Neural crest cell (in vitro differentiated cells): Measurements from ENCODE around the gene NOX3. TPM values are rescaled to one million over a fixed set of nuclear protein-coding genes. Genes with fewer than 3 reads are reported as not detected.

Source experiments
- DNase-seq: peaks from one replicate; pipeline ENCODE4 v3.0.0; 2021; ENCODE audit warnings: low read depth, mixed read lengths, low spot score
- H3K27ac Mint-ChIP-seq: one replicate; pipeline ENCODE4 v1.8.0; 2021; ENCODE audit warnings: mild to moderate bottlenecking, mixed read lengths; ENCODE audit not compliant: unreplicated experiment
- H3K27me3 Mint-ChIP-seq: 2 replicates; pipeline ENCODE4 v1.8.0; 2021; ENCODE audit warnings: low read depth, mild to moderate bottlenecking, mixed read lengths
- H3K36me3 Mint-ChIP-seq: 2 replicates; pipeline ENCODE4 v1.8.0; 2021; ENCODE audit warnings: low read depth, mild to moderate bottlenecking, mixed read lengths
- H3K4me1 Mint-ChIP-seq: 2 replicates; pipeline ENCODE4 v1.8.0; 2021; ENCODE audit warnings: mixed read lengths
- H3K4me3 Mint-ChIP-seq: one replicate; pipeline ENCODE4 v1.8.0; 2021; ENCODE audit warnings: mild to moderate bottlenecking, mixed read lengths
- H3K9me3 Mint-ChIP-seq: 2 replicates; pipeline ENCODE4 v1.8.0; 2021; ENCODE audit warnings: mixed read lengths
- total RNA-seq: library from RNA; stranded (reverse); gene quantifications from 2 replicates; pipeline ENCODE4 v1.2.1, GENCODE V29; 2021
- TF ChIP-seq, protein P1 (sequence below): fragments of 200-600 bp; sonication (generic); conservative IDR thresholded peaks from 2 replicates; pipeline ENCODE4 v1.5.0; 2021; ENCODE audit warnings: antibody characterized with exemption, mild to moderate bottlenecking

NOX3 gene
- total RNA-seq, 1 donor from 2014 or later = not detected

DNA sequence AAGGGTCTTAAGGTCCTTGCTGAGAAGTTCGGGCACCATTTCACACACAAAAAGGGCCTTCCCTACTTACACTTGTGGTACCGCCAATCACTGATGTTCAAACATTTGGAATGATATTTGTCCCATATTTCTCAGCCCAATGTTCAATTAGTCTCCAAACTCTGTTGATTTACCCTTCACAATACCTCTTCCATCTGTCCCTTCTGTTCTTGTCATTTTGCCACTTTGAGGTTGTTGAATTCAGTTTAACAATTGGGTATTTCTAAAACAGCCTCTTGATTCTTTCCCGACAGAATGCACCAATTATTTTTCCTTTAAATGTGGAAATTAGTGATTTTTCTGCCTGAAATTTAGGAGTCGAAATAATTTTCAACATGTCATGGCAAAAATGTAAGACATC is 46.2 kb downstream of the NOX3 start:
- Mint-ChIP-seq H3K27ac (no peak overlapping the region), H3K27me3 (no peaks in the 10 kb centered on the region), H3K9me3 (peaks cover 3% of the 10 kb centered on the region), H3K36me3 (no peaks in the 10 kb centered on the region), H3K4me3 (no peak overlapping the region), H3K4me1 (no peaks in the 10 kb centered on the region)
- TF ChIP-seq, protein P1, sequence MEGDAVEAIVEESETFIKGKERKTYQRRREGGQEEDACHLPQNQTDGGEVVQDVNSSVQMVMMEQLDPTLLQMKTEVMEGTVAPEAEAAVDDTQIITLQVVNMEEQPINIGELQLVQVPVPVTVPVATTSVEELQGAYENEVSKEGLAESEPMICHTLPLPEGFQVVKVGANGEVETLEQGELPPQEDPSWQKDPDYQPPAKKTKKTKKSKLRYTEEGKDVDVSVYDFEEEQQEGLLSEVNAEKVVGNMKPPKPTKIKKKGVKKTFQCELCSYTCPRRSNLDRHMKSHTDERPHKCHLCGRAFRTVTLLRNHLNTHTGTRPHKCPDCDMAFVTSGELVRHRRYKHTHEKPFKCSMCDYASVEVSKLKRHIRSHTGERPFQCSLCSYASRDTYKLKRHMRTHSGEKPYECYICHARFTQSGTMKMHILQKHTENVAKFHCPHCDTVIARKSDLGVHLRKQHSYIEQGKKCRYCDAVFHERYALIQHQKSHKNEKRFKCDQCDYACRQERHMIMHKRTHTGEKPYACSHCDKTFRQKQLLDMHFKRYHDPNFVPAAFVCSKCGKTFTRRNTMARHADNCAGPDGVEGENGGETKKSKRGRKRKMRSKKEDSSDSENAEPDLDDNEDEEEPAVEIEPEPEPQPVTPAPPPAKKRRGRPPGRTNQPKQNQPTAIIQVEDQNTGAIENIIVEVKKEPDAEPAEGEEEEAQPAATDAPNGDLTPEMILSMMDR = no peak
- DNase-seq = no peak

DNA sequence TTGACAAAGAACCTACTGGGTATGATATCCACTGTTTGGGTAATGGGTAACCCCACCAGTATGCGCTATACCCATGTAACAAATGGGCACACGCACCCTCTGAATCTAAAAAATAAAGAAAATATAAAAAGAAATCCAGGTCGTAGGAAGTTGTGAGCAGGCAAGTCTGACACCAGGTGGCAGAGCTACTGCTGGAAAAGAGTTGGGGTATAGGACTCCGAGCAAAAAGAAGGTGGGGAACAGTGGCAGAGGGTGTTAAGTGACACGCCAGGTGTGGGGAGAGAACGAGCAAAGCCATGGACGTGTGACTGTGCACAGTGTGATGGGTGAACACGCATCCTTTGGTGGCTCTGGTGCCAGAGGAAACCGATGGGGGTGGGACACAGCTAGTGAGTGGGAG is 46.7 kb downstream of the NOX3 start:
- Mint-ChIP-seq H3K27ac (no peak overlapping the region), H3K36me3 (no peaks in the 10 kb centered on the region), H3K4me3 (no peak overlapping the region), H3K27me3 (no peaks in the 10 kb centered on the region), H3K4me1 (no peaks in the 10 kb centered on the region), H3K9me3 (peaks cover 3% of the 10 kb centered on the region)
- TF ChIP-seq, protein P1 = no peak
- no peak for DNase-seq

GRCh38 chr6:155408231-155408630 is 47.4 kb downstream of the NOX3 start:
- TF ChIP-seq, protein P1 = no peak
- no peak for DNase-seq
- H3K27ac Mint-ChIP-seq = no peak overlapping the region

GRCh38 chr6:155406801-155407200 is 48.8 kb downstream of the NOX3 start:
- TF ChIP-seq, protein P1 = peak; percentile 35
- Mint-ChIP-seq H3K4me1 (peaks cover 12% of the 10 kb centered on the region), H3K4me3 (no peak overlapping the region), H3K27ac (no peak overlapping the region), H3K9me3 (peaks cover 3% of the 10 kb centered on the region), H3K36me3 (no peaks in the 10 kb centered on the region), H3K27me3 (no peaks in the 10 kb centered on the region)
- DNase-seq = no peak

More at GRCh38 chr6:155408231-155408630, 47.4 kb downstream of the NOX3 start:
- Mint-ChIP-seq H3K4me3 (no peak overlapping the region), H3K4me1 (peaks cover 3% of the 10 kb centered on the region), H3K36me3 (no peaks in the 10 kb centered on the region), H3K27me3 (no peaks in the 10 kb centered on the region), H3K9me3 (peaks cover 3% of the 10 kb centered on the region)

DNA sequence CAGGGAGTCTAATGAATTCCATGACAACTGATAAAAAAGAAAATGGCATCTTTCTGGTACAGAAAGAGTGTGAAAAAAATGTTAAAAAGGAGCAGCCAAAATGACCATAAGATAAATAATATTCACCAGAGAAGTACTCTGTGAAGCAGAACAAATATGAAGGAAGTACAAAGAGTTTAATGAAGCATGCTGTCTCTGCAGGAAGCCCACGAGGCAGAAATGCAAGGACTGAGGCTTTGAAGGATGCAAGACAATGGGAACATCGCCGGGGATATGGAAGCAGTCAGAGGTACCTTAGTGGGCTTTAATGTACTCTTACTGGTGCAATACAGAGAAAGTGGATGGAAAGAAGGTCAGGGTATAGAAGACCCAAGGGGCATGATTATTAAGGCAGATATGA is 50.7 kb downstream of the NOX3 start:
- Mint-ChIP-seq H3K9me3 (peaks cover 3% of the 10 kb centered on the region), H3K4me3 (no peak overlapping the region), H3K4me1 (peaks cover 18% of the 10 kb centered on the region), H3K27me3 (no peaks in the 10 kb centered on the region), H3K36me3 (no peaks in the 10 kb centered on the region), H3K27ac (no peak overlapping the region)
- TF ChIP-seq, protein P1 = no peak
- DNase-seq = no peak
